ENCODE measurements around the gene EPB41L4A.

Gene EPB41L4A

DNA sequence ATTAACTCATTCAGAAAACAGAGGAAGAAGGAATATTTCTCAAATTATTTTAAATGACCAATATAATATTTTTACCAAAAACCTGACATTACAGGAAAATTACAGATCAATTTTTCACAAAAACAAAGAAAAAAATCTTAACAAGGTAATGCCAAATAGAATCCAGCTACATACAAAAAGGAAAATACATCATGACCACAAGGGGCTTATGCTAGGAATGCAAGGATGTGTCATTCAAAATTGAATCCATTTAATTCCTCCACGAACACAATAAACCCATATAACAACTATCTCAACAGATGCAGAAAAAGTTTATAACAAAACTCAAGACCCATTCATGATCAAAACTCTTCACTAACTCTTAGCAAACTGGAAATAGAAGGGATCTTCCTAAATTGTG, 239.8 kb downstream of the EPB41L4A start:
- H3K9me3 ChIP-seq (ENCODE audit: control insufficient read depth, low read length) = no peaks in the 10 kb centered on the region
- no peak overlapping the region for H3K4me3 ChIP-seq (ENCODE audit: insufficient read depth in 1 of 2, low read depth in 1 of 2, low read length in 2 of 2)
- WGBS = 87% methylated on average over 1 of the region's 1 CpG
- H3K18ac ChIP-seq (ENCODE audit: low read depth in 1 of 2, low read length in 2 of 2) = no peak overlapping the region
- H3K14ac ChIP-seq (ENCODE audit: low read length in 2 of 2) = no peak overlapping the region
- no peak overlapping the region for H3K23ac ChIP-seq (ENCODE audit: low read length in 2 of 2)
- H2BK15ac ChIP-seq (ENCODE audit: low read depth, poor library complexity, severe bottlenecking) = no peak overlapping the region
- no peak overlapping the region for H4K91ac ChIP-seq (ENCODE audit: low read length)
- no peaks in the 10 kb centered on the region for H3K79me1 ChIP-seq (replicated peaks; ENCODE audit: low read length, poor library complexity, severe bottlenecking)
- H2BK12ac ChIP-seq (ENCODE audit: low read length in 2 of 2) = no peak overlapping the region
- no peaks in the 10 kb centered on the region for H3K4me1 ChIP-seq (ENCODE audit: control insufficient read depth, insufficient read depth, low read depth, low read length)
- no peak overlapping the region for H3K9ac ChIP-seq (ENCODE audit: low read length)
- H3K27ac ChIP-seq (ENCODE audit: low read length, poor library complexity, severe bottlenecking) = no peak overlapping the region
- no peak overlapping the region for H2AK5ac ChIP-seq (ENCODE audit: low read length, severe bottlenecking)
- H3K27me3 ChIP-seq (ENCODE audit: control insufficient read depth in 1 of 2, insufficient read depth in 1 of 2, low read length in 2 of 2) = no peaks in the 10 kb centered on the region
- no peaks in the 10 kb centered on the region for H3K36me3 ChIP-seq (ENCODE audit: control insufficient read depth in 1 of 2, insufficient read depth in 2 of 2, low read depth in 1 of 2, low read length in 2 of 2)
- no peak overlapping the region for H3K4ac ChIP-seq (ENCODE audit: low read depth in 1 of 2, low read length in 2 of 2)
- no peak overlapping the region for H4K8ac ChIP-seq (ENCODE audit: low read length)
- no peak overlapping the region for H2BK5ac ChIP-seq (ENCODE audit: low read depth, low read length, poor library complexity, severe bottlenecking)
- H2BK120ac ChIP-seq (ENCODE audit: low read depth, low read length) = no peak overlapping the region
- no peak overlapping the region for H3K4me2 ChIP-seq (ENCODE audit: low read length, poor library complexity, severe bottlenecking)
- no peak overlapping the region for H2AFZ ChIP-seq (ENCODE audit: low read depth, low read length)
- no peak for DNase-seq

- H4K91ac ChIP-seq (ENCODE audit: low read length) = no peak overlapping the region
- H3K4ac ChIP-seq (ENCODE audit: low read depth in 1 of 2, low read length in 2 of 2) = no peak overlapping the region
- H3K27me3 ChIP-seq (ENCODE audit: control insufficient read depth in 1 of 2, insufficient read depth in 1 of 2, low read length in 2 of 2) = no peaks in the 10 kb centered on the region
- no peak overlapping the region for H2BK15ac ChIP-seq (ENCODE audit: low read depth, poor library complexity, severe bottlenecking)
- H4K8ac ChIP-seq (ENCODE audit: low read length) = no peak overlapping the region
- H3K27ac ChIP-seq (ENCODE audit: low read length, poor library complexity, severe bottlenecking) = no peak overlapping the region
- no peaks in the 10 kb centered on the region for H3K4me1 ChIP-seq (ENCODE audit: control insufficient read depth, insufficient read depth, low read depth, low read length)
- no peak overlapping the region for H3K23ac ChIP-seq (ENCODE audit: low read length in 2 of 2)
- no peak overlapping the region for H3K18ac ChIP-seq (ENCODE audit: low read depth in 1 of 2, low read length in 2 of 2)
- H2AK5ac ChIP-seq (ENCODE audit: low read length, severe bottlenecking) = no peak overlapping the region
- H2BK12ac ChIP-seq (ENCODE audit: low read length in 2 of 2) = no peak overlapping the region
- H3K4me3 ChIP-seq (ENCODE audit: insufficient read depth in 1 of 2, low read depth in 1 of 2, low read length in 2 of 2) = no peak overlapping the region
- H3K36me3 ChIP-seq (ENCODE audit: control insufficient read depth in 1 of 2, insufficient read depth in 2 of 2, low read depth in 1 of 2, low read length in 2 of 2) = peaks cover 0 to under 1% of the 10 kb centered on the region in 2 experiments
- no peak overlapping the region for H2BK5ac ChIP-seq (ENCODE audit: low read depth, low read length, poor library complexity, severe bottlenecking)
- 31% methylated on average over 4 of the region's 8 CpGs for whole genome bisulfite sequencing
- no peak overlapping the region for H2AFZ ChIP-seq (ENCODE audit: low read depth, low read length)
- peak overlapping the region; percentile 69 for H3K9ac ChIP-seq (ENCODE audit: low read length)
- peak overlapping the region; percentile 72 for H3K4me2 ChIP-seq (ENCODE audit: low read length, poor library complexity, severe bottlenecking)
- no peak overlapping the region for H3K14ac ChIP-seq (ENCODE audit: low read length in 2 of 2)
- no peaks in the 10 kb centered on the region for H3K79me1 ChIP-seq (replicated peaks; ENCODE audit: low read length, poor library complexity, severe bottlenecking)
- DNase-seq = peak; percentile 43
- no peaks in the 10 kb centered on the region for H3K9me3 ChIP-seq (ENCODE audit: control insufficient read depth, low read length)
- no peak overlapping the region for H2BK120ac ChIP-seq (ENCODE audit: low read depth, low read length)
Observed at GRCh38 chr5:112174959-112175594, 244.0 kb downstream of the EPB41L4A start.

- Histone ChIP-seq H3K36me3 (ENCODE audit: control insufficient read depth in 1 of 2, insufficient read depth in 2 of 2, low read depth in 1 of 2, low read length in 2 of 2) (peaks cover 16 to 77% of the 10 kb centered on the region in 2 experiments), H2AK5ac (ENCODE audit: low read length, severe bottlenecking) (no peak overlapping the region), H3K23ac (ENCODE audit: low read length in 2 of 2) (peak overlapping the region in 1 of 2 experiments; percentile 24), H2BK15ac (ENCODE audit: low read depth, poor library complexity, severe bottlenecking) (no peak overlapping the region), H3K9me3 (ENCODE audit: control insufficient read depth, low read length) (no peaks in the 10 kb centered on the region), H3K4ac (ENCODE audit: low read depth in 1 of 2, low read length in 2 of 2) (no peak overlapping the region), H3K18ac (ENCODE audit: low read depth in 1 of 2, low read length in 2 of 2) (no peak overlapping the region), H3K4me3 (ENCODE audit: insufficient read depth in 1 of 2, low read depth in 1 of 2, low read length in 2 of 2) (no peak overlapping the region), H2AFZ (ENCODE audit: low read depth, low read length) (no peak overlapping the region), H3K14ac (ENCODE audit: low read length in 2 of 2) (no peak overlapping the region), H3K4me2 (ENCODE audit: low read length, poor library complexity, severe bottlenecking) (no peak overlapping the region), H2BK5ac (ENCODE audit: low read depth, low read length, poor library complexity, severe bottlenecking) (no peak overlapping the region), H4K8ac (ENCODE audit: low read length) (peak overlapping the region; percentile 73), H3K9ac (ENCODE audit: low read length) (no peak overlapping the region), H4K91ac (ENCODE audit: low read length) (no peak overlapping the region), H3K4me1 (ENCODE audit: control insufficient read depth, insufficient read depth, low read depth, low read length) (peaks cover 4% of the 10 kb centered on the region), H2BK12ac (ENCODE audit: low read length in 2 of 2) (no peak overlapping the region), H3K27ac (ENCODE audit: low read length, poor library complexity, severe bottlenecking) (no peak overlapping the region), H2BK120ac (ENCODE audit: low read depth, low read length) (no peak overlapping the region), H3K79me1 (replicated peaks; ENCODE audit: low read length, poor library complexity, severe bottlenecking) (peaks cover 3% of the 10 kb centered on the region), H3K27me3 (ENCODE audit: control insufficient read depth in 1 of 2, insufficient read depth in 1 of 2, low read length in 2 of 2) (no peaks in the 10 kb centered on the region)
- DNase-seq = no peak
- WGBS = 71% methylated on average over 3 of the region's 3 CpGs
Observed at GRCh38 chr5:112165897-112166737, 253.0 kb downstream of the EPB41L4A start.

GRCh38 chr5:112165399-112165798, 253.7 kb downstream of the EPB41L4A start:
- Histone ChIP-seq H2BK120ac (ENCODE audit: low read depth, low read length) (no peak overlapping the region), H3K14ac (ENCODE audit: low read length in 2 of 2) (no peak overlapping the region), H3K4me3 (ENCODE audit: insufficient read depth in 1 of 2, low read depth in 1 of 2, low read length in 2 of 2) (no peak overlapping the region), H3K18ac (ENCODE audit: low read depth in 1 of 2, low read length in 2 of 2) (no peak overlapping the region), H3K23ac (ENCODE audit: low read length in 2 of 2) (no peak overlapping the region), H3K79me1 (replicated peaks; ENCODE audit: low read length, poor library complexity, severe bottlenecking) (peaks cover 3% of the 10 kb centered on the region), H3K27ac (ENCODE audit: low read length, poor library complexity, severe bottlenecking) (no peak overlapping the region), H3K27me3 (ENCODE audit: control insufficient read depth in 1 of 2, insufficient read depth in 1 of 2, low read length in 2 of 2) (no peaks in the 10 kb centered on the region), H4K91ac (ENCODE audit: low read length) (no peak overlapping the region), H3K4ac (ENCODE audit: low read depth in 1 of 2, low read length in 2 of 2) (no peak overlapping the region), H3K4me1 (ENCODE audit: control insufficient read depth, insufficient read depth, low read depth, low read length) (peaks cover 5% of the 10 kb centered on the region), H2BK5ac (ENCODE audit: low read depth, low read length, poor library complexity, severe bottlenecking) (no peak overlapping the region), H3K4me2 (ENCODE audit: low read length, poor library complexity, severe bottlenecking) (no peak overlapping the region), H3K9ac (ENCODE audit: low read length) (no peak overlapping the region), H3K9me3 (ENCODE audit: control insufficient read depth, low read length) (no peaks in the 10 kb centered on the region), H4K8ac (ENCODE audit: low read length) (no peak overlapping the region), H3K36me3 (ENCODE audit: control insufficient read depth in 1 of 2, insufficient read depth in 2 of 2, low read depth in 1 of 2, low read length in 2 of 2) (peaks cover 16 to 77% of the 10 kb centered on the region in 2 experiments), H2BK12ac (ENCODE audit: low read length in 2 of 2) (no peak overlapping the region), H2BK15ac (ENCODE audit: low read depth, poor library complexity, severe bottlenecking) (no peak overlapping the region), H2AFZ (ENCODE audit: low read depth, low read length) (no peak overlapping the region), H2AK5ac (ENCODE audit: low read length, severe bottlenecking) (no peak overlapping the region)
- DNase-seq = no peak
- 87% methylated on average over 3 of the region's 3 CpGs for WGBS

All from mesenchymal stem cell (in vitro differentiated cells and primary cell).